NCI-H1694 treated with DMSO at 0.1 percent for 48 hours (cell line): ENCODE results near the gene MAD1L1.
"Not testable (repeated sequence)": the region's sequence is repeated elsewhere in the genome, so short reads cannot be mapped to it uniquely, and the experiment has no call there.

ENCODE experiments used
- DNase-seq: peaks from one replicate; lab custom pipeline; 2025; lab: John Stamatoyannopoulos, UW

The MAD1L1 gene

DNA sequence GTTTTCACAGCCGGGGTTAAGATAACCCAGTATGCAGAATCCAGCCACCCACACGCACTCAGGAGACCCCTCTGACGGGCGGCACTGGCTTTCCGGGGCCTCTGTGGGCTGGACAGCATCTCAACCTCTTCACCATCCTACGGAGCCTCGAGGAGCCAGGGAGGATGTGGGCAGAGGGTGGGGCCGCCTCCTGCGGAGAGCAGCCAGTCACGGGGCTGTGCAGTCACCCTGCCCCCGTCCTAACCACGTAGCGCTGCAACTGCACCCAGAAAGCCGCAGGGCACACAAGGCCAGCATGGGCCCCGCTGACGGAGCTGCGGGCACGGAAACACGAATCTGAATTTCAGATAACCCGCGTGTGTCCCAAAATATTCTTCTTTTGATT, 292.4 kb downstream of the MAD1L1 start:
- DNase-seq, result no peak

DNA sequence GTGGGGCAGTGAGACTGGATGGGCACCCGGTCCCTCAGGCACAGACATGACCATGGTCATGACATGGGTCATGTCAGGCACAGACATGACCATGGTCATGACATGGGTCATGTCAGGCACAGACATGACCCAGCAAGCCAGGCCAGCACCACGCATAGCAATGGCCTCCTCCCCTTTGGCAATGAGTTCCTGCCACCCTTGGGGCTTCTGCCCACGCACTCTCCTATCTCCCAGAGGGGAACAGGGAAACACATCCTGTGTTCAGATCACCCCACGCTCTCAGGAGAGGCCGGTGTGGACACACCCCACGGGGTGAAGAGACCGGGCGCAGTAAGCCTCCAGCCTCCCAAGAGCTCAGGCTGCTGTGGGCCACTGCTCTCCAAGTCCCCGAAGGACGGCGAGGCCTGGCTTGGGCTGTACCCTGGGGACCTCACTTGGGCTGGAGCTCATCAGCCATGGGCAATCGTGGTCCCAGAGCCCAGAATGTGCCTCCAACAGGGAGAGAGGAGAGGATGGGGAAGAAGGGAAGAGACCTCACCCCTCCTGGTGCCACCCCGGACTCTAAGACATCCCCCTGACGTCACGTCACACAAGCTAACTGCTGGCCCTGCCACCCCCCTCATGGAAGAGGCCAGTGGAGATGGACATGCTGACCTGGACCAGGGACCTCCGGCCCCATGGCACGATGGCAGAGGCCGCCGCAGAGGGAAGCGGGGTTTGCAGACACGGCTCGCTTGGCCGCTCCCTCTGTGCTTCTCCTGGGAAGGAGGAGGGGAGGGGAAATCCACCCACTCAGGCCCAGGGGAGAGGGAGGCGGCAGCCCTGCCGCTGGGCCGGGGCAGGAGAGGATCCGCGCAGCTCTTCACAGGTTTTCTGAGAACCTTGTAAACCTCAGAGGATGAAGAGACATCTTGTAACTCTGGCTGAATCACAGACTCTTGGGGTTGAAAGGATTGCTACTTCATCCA, 293.0 kb downstream of the MAD1L1 start:
- no peak for DNase-seq

DNA sequence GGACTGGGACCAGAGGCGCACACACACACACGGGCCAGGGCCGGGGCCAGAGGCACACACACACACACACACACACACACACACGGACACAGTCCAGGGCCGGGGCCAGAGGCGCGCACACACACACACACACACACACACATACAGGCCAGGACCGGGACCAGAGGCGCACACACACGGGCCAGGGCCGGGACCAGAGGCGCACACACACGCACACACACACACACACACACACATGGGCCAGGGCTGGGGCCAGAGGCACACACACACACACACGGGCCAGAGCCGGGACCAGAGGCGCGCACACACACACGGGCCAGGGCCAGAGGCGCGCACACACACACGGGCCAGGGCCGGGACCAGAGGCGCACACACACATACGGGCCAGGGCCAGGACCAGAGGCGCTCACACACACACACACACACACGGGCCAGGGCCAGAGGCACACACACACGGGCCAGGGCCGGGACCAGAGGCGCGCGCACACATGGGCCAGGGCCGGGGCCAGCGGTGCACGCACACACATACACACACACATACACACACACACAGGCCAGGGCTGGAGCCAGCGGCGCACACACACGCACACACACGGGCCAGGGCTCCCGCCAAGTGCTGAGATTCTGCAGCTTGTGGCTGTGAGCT, 293.8 kb downstream of the MAD1L1 start:
- no peak for DNase-seq

DNA sequence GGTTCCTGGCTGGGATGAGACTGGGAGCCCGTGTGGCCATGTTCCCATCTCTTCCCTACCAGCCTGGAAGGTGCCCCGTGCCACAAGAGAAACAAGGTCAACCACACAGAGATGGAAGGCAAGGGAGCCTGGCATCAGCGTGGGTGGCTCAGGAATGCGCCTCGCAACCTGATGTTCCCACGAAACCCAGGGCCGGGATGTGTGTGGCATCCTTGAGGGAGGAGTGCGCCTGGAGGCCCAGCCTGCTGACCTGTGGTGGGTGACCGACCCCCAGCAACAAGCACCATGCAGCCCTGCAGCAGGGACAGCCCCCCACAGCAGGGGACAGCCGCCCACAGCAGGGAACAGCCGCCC, 295.5 kb downstream of the MAD1L1 start:
- no peak for DNase-seq

DNA sequence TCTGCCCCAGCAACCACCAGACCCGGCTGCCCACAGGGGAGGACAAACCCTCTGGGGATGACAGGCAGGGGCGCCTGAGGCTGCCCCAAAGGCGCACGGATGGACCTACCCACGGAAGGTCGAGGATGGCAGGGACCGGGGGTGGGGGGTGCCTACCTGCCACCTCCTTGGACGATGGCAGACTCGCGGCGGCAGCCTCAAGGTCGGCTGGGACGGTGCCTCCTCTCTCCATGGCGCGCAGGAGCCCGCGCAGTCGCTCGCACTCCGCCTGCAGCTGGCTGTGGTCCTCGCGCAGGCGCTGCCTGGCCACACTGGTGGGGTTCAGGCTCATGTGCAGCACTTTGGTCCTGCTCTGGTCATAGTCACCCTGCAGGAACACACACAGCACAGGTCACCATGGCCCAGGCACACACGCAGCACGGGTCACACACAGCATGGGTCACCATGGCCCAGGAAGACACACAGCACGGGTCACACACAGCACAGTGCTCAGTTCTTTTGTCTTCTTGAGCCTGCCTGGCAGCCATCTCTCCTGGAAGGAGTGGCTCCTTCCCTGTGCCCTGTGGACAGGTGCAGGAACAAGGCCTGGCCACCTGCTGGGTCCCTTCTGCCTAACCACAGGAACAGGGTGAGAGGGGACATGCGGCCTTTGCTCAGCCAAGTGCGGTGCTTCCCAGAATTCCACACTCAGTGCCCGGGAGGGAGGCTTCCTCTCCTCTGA, 296.1 kb downstream of the MAD1L1 start:
- no peak for DNase-seq

DNA sequence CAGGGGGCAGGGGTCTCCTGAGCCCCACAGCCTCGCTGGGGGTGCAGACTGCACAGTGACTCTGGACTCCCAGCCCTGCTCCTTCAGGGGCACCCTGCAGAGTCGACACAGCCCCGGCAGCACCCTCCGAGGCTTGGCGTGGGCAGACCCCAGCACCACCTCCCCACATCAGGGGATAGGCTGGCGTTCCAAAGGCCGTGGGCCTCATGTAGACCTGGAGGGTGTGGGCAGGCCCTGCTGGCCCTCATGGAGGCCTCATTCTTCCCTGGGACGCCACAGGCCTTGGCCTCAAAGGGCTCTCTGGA, 296.8 kb downstream of the MAD1L1 start:
- no peak for DNase-seq

DNA sequence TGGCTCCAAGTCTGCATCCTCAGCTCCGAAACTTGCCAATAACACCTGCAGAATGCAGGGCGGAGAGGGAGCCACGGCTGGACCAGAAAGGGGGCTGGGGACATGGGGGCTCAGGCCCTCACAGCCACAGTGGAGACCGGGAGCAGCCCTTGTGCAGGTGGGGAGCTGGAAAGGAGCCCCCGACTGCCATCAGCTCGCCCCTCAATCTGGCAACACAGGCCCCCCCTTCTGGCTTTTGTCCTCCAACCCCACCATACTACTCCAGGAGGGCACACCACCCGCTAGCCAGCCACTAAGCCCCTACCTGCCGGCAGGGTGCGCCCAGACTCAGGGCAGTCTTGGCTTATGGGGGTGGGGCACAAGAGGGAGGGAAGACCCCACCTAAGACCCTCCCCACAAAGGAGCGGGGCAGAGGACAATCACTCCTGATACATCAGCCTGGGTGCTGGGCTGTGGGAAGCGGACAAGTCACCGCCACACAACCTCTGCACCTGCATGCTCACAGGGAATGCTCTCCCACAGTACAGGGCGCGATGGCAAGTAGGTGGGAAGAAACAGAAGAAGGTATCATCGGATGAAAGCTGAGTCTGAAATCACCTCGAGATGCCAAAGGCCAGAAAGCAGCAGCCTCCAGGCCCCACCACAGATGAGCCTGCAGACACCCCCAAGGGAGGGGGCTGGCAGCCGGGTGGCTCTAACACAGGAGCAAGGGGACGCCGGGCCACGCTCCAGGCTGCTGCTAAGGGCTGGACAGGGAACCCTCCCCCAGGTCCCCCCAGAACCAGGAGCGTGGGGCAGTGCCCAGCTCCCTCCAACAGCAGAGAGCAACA, 297.4 kb downstream of the MAD1L1 start:
- DNase-seq, result no peak

DNA sequence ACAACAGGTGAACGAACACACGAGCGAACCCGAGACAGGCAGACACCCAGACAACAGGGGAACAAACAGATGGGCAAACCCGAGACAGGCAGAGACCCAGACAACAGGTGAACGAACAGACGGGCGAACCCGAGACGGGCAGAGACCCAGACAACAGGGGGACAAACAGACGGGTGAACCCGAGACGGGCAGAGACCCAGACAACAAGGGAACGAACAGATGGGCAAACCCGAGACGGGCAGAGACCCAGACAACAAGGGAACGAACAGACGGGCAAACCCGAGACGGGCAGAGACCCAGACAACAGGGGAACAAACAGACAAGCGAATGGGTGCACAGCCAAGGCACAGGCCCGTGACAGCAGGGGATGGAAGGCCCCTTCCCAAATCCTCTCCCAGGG, 298.0 kb downstream of the MAD1L1 start:
- DNase-seq, result peak; percentile 93

DNA sequence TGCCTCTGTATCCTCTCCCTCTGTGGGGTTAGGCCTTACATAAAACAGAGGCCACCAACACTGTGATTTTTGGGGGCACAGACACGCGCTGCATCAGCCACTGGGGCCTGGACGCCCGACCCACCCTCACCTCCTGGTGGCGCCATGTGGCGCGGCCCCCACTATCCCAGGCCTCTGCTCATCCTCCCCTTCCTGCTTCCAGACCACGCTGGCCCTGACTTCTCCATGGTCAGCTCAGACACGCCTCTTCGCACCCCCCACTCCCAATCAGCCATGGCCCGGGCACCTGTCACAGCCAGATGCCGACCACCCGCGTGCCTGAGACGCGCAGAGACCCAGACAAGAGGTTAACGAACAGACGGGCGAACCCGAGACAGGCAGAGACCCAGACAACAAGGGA, 298.7 kb downstream of the MAD1L1 start:
- DNase-seq, result no peak

DNA sequence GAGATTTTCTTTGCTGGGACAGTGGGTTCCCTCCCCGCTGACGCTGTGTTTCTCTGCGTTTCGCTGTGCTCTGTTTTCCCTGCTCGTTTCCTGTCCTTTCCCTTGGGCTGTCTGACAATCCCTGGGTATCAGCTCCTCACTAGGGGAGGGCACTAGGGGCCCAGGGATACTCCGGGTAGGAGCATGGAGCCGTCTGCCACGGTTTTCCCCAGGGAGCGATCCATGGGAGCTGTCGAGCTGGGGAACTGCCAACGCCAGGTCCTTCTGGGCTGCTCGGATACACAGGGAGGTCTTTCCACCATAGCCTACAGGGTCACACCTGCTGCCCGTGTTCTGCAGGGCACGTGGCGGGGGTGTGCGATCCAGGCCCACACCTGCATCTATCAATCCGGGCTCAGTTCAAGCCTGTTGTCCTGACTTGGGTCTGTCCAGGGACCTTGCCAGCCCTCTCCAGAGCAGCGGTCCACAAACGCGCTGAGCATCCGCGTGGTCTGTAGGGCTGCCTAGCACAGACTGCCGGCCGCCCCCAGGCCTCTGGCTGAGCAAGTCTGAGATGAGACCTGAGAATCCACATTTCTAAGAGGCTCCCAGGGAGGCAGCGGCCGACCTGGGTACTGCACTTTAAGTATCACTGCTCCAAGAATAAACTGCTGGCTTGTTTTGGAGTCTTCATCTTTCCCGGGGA, 299.5 kb downstream of the MAD1L1 start:
- no peak for DNase-seq

DNA sequence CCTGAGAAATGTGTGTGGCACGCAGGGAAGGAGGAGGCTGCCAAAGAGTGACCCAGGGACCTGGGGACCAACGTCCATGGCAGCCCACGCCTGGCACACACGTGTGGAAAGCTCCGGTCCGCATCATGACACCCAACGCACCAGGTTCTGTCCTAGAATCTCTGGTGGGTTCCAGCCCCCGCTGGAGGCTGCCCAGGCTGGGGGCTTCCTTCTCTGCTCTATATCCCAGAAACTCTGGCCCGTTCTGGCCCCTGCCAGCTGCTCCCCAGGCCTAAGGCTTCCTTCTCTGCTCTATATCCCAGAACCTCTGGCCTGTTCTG, 300.8 kb downstream of the MAD1L1 start:
- DNase-seq, result no peak

DNA sequence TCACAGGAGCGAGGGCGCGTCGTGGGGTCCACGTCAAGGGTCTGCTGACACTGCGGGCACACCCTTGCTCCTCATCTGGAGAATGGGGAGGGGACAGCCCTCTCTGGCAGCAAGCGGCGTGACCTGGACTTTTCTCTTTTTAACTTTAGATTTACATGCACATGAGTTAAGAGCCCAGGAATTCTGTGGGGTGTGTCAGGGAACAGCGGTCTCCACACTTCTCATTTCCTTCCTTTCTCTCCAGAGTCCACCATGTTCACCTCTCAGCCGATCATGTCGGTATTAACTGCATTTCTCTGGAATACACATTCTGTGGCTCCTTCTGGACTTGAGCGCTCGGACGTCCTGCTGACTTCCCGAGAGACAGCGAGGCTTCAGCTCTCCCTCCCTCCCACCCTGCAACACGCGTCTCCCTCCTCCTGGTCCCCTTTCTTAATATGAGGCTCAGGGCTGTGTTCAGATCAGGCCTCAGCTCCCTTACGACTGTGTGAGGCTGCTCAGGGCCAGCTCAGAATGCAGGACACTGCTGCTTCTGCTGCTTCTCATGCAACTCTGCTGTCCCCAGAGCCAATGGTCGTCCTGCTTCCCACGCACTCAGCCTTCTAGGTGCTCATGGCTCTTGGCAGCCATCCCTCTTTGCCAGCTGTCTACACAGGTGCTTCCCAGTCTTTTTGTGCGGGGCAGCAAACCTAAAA, 301.3 kb downstream of the MAD1L1 start:
- no peak for DNase-seq

DNA sequence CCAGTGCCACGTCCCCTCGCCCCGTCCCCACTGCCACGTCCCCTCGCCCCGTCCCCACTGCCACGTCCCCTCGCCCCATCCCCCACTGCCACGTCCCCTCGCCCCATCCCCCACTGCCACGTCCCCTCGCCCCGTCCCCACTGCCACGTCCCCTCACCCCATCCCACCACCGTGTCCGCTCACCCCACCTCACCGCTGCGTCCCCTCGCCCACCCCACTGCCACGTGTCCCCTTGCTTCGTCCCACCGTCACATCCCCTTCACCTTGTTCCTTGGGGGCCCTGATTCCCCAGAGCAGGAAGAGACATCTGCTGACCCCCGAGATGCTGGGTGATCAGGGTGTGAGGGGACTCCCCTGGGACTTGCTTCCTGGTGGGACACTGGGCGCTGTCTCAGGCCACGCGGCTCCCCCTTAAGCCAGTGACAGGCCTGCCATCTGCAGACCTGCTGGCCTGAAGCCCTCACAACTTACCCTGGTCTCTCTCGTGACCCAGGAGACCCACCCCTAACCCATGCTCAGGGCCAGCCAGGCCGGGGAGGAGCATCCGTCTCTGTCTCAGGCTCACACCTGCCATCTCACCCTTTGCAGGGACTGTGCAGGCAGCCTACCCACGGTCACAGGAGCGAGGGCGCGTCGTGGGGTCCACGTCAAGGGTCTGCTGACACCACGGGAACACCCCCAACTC, 302.2 kb downstream of the MAD1L1 start:
- no peak for DNase-seq

DNA sequence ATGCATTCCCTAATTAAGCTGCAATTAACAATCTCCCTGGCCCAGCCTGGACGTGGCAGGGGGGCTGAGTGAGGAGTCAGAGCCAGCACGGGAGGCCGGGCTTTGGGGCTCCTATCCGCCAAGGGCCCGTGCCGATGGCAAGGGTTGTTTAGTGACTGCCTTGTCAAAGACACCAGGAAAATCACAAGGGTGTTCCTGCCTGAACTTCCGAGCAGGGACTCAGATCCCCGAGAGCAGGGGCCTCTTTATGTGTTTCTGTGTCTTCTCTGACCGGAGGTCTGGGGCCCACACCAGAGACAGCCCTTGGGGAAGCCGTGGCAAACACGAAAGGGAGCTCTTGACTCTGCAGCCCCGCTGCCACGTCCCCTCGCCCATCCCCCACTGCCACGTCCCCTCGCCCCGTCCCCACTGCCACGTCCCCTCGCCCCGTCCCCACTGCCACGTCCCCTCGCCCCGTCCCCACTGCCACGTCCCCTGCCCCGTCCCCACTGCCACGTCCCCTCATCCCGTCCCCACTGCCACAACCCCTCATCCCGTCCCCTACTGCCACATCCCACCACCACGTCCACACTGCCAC, 303.3 kb downstream of the MAD1L1 start:
- DNase-seq, result not testable (repeated sequence)

DNA sequence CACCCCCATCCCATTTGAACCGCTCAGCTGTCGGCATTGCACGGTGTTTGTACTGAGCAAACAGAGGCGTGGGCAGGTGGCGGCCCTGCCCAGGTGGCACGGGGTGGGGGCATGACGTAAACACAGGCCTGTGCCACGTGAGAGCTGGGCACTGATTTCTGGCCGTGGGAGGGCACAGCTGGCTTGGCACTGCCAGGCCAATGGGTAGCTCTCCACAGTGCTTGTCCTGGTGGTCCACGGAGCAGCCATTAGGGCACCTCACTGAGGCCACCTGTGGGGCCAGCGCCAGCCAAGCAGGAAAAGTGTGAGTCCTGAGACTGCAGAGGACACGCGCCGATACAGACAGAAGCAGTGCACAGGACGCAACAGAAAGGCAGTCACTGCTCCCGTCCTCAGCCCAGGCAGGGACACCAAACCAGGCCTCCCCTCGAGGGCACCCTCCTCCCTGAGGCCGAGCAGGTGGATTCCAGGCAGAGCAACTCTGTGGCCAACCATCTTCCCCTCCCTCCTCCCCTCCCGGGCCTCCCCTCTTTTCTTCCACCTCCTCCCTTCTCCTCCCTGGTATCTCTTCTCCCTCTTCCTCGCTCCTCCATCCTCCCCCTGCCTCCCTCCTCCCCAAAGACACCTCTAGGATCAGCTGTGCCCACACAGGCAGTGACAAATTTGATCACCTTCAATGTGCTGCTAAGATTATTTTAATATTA, 303.9 kb downstream of the MAD1L1 start:
- DNase-seq, result no peak

DNA sequence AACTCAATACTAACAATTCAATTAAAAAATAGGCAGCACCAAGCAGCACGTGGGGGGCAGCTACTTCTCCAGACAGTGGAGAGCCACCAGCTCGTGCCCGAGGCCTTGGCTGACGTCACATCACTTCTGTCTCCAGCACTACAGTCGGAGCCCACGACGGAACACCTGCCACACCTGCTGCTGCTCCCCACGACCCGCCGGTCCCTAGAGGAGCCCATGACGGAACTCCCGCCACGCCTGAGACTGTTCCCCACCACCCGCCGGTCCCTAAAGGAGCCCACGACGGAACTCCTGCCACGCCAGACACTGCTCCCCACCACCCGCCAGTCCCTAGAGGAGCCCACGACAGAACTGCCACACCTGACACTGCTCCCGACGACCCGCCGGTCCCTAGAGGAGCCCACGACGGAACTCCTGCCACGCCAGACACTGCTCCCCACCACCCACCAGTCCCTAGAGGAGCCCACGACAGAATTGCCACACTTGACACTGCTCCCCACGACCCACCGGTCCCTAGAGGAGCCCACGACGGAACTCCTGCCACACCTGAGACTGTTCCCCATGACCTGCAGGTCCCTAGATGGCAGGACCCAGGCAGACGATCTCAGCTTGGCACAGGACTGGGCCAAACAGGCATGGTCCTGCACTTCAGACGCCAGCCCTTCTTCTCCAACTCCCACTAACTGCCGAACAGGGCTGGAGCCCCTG, 304.7 kb downstream of the MAD1L1 start:
- no peak for DNase-seq

DNA sequence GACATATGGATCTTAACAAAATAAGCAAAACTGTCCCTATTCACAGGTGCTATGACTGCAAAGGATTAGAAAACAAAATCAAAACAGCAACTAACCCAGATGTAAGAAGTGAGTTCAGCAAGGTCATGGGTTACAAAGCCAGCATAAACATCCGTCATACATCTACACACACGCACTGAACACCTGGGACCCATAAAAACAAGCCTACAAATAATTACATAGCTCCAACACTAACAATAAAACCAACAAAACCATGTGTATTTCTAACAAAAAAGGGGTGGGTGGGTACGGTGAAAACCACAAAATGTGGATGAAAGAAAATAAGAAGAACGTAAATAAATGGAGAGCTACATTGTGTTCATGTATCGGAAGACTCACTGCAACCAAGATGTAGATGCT, 305.8 kb downstream of the MAD1L1 start:
- no peak for DNase-seq

DNA sequence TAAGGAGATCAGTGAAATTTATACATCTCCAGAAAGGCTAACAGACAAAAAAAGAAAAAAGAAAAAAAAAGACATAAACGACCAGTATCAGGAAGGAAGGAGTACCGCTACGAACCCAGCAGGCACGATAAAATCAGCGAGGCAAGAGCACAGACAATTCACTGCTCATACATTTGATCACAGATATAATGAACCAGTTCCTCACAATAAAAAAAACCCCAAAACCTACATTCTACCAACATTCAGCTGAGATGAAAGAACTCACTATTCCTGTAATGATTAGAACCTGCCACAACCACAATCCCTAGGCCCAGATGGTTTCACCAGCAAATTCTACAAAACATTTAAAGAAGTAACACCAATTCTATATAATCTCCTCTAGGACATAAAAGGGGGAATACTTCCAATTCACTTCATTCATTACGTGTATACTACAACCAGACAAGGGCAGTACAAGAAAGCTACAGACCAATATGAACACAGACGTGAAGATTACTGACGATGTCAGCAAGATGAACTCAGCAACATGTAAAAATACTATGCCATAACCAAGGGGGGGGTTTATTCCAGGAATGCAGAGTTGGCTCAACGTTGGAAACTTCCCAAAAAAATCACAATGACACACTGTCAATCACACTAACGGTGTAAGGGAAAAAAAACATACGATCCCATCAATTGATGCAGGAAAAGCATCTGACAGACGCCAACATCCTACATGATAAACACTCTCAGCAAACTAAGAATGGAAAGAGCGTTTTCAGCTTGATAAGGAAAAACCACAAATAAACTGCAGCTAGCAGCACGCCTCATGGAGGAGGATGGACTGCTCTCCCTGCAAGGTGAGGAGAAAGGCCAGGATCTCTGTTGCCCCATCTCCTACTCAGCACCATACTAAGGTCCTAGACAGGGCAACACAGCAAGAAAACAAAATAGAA, 306.5 kb downstream of the MAD1L1 start:
- no peak for DNase-seq
